KOPT-K1 (cell line): ENCODE results near the gene HP1BP3.
"Not testable (repeated sequence)": the region's sequence is repeated elsewhere in the genome, so short reads cannot be mapped to it uniquely, and the experiment has no call there.

Experiments
- H3K27ac ChIP-seq: fragments of 200-600 bp; sonication (generic); 2 replicates; pipeline ENCODE4 v1.5.1; 2016; ENCODE audit warnings: antibody characterized with exemption, mild to moderate bottlenecking, low read depth, low read length; ENCODE audit not compliant: poor library complexity, severe bottlenecking
- H3K36me3 ChIP-seq: fragments of 200-600 bp; sonication (generic); 2 replicates; pipeline ENCODE4 v1.5.1; 2017; ENCODE audit warnings: antibody characterized with exemption, mild to moderate bottlenecking, low read length, moderate library complexity; ENCODE audit not compliant: insufficient read depth
- H3K9me3 ChIP-seq: fragments of 200-600 bp; sonication (generic); 2 replicates; pipeline ENCODE4 v1.5.1; 2017; ENCODE audit warnings: antibody characterized with exemption, low read length, mild to moderate bottlenecking; ENCODE audit not compliant: insufficient read depth, poor library complexity, severe bottlenecking

HP1BP3 gene

GRCh38 chr1:20787029-20787839 lies at the start of gene HP1BP3:
Gene HP1BP3, minus strand, starts transcription at chr1:20787307. Its CDS starts 6,867 bp downstream, at chr1:20780440.
- Histone ChIP-seq H3K9me3 (no peaks in the 10 kb centered on the region), H3K27ac (peak within 1 kb of the TSS; percentile 91), H3K36me3 (peaks cover 19% of the 10 kb centered on the region; the same call in 1 of the 2 replicates)

GRCh38 chr1:20836230-20836629 lies 49.1 kb upstream of the HP1BP3 start:
- Histone ChIP-seq H3K36me3 (peaks cover 9% of the 10 kb centered on the region; the same call in 1 of the 2 replicates), H3K9me3 (no peaks in the 10 kb centered on the region), H3K27ac (no peak overlapping the region)

DNA sequence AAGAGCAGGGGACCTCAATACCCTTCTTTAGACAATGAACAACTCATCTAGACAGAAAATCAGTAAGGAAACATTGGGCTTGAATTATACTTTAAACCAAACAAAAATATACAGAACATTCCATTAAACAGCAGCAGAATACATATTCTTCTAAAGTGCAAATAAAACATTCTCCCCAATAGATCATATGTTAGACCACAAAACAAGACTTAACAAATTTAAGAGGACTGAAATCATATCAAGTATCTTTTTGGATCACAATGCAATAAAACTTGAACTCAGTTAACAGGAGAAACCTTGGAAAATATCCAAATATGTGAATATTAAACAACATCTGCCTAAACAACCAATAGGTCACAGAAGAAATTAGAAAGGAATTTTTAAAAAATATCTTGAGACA lies 47.7 kb upstream of the HP1BP3 start:
- H3K9me3 ChIP-seq: no peaks in the 10 kb centered on the region
- peaks cover 4% of the 10 kb centered on the region; the same call in 1 of the 2 replicates for H3K36me3 ChIP-seq
- H3K27ac ChIP-seq: no peak overlapping the region

GRCh38 chr1:20834192-20834591 lies 47.1 kb upstream of the HP1BP3 start:
- Histone ChIP-seq H3K27ac (no peak overlapping the region), H3K9me3 (no peaks in the 10 kb centered on the region), H3K36me3 (no peaks in the 10 kb centered on the region)

DNA sequence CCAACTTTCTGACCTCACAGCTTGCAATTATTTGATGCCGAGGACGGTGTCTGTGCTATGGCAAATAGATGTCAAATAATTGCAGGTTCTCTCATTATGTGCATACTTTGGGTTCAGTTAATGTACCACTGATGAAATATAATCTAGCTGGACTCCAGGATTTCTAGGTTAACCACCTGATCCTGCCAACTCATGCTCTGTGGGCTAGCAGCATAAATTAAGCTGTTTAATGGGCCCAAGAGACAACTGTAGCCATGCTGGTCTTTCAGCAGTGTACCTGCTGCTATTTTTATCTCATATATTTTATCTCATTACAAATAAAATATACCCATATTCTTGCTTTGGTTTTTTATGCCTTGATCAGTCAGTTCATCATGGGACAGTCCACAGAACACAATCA lies 43.3 kb upstream of the HP1BP3 start:
- H3K9me3 ChIP-seq: no peaks in the 10 kb centered on the region
- H3K36me3 ChIP-seq: peaks cover 17% of the 10 kb centered on the region
- no peak overlapping the region for H3K27ac ChIP-seq

GRCh38 chr1:20829946-20830345 lies 42.8 kb upstream of the HP1BP3 start:
- Histone ChIP-seq H3K27ac (no peak overlapping the region), H3K36me3 (peaks cover 17% of the 10 kb centered on the region), H3K9me3 (no peaks in the 10 kb centered on the region)

DNA sequence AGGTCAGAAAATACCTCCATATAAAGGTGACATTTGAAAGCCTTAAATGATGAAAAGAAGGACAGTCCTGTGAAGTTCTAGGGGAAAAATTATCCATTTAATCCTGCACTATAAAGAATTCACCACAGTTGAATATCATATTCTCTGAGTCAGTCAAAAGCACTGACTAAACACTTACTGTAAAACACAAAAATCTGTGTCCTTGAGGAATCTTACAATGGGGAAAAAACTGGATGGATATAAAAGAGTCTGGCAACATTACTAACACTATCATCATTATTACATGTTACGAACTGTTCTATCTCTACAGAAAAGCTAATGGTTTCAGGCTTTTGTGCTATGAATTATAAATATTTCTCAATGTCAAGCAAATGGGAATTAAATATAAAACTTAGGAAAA lies 42.4 kb upstream of the HP1BP3 start:
- H3K36me3 ChIP-seq: peaks cover 18% of the 10 kb centered on the region
- no peaks in the 10 kb centered on the region for H3K9me3 ChIP-seq
- H3K27ac ChIP-seq: no peak overlapping the region

DNA sequence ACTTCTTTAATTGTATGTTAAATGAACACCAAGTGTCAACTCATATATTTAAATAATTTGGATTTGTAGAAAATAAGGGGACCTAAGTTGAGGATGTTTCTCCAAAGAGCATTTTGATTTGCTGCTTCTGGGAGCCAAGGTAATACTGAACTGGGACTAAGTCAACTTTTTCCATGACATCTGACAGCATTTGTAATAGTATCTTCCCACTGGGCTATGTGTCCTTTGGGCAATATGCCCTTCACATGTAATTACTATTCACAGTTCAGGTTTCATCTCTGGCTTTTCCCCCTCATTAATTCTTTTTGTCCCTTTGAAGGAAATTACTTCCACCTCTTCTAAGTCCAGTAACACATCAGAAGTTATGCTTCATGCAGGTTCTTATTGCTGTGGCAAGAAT lies 36.7 kb upstream of the HP1BP3 start:
- H3K9me3 ChIP-seq: no peaks in the 10 kb centered on the region
- H3K36me3 ChIP-seq: peaks cover 23% of the 10 kb centered on the region
- no peak overlapping the region for H3K27ac ChIP-seq

DNA sequence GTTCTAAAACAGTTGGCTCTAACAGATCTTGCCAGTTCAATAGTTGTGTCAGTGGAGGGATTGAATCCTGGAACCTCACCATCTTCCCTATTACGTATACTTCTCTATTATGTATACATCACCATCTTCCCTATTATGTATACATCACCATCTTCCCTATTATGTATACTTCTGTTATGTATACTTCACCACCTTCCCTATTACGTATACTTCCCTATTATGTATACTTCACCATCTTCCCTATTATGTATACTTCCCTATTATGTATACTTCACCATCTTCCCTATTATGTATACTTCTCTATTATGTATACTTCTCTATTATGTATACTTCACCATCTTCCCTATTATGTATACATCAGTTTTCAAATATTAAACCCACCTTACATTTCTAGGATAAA lies 34.4 kb upstream of the HP1BP3 start:
- H3K27ac ChIP-seq: no peak overlapping the region
- H3K9me3 ChIP-seq: no peaks in the 10 kb centered on the region
- H3K36me3 ChIP-seq: 0 out of 2 replicates have a peak, but pooled peaks cover 8% of the 10 kb centered on the region

- Histone ChIP-seq H3K9me3 (no peaks in the 10 kb centered on the region), H3K27ac (no peak overlapping the region), H3K36me3 (0 out of 2 replicates have a peak, but pooled peaks cover 8% of the 10 kb centered on the region)
Observed at GRCh38 chr1:20819818-20820217, 32.7 kb upstream of the HP1BP3 start.

GRCh38 chr1:20814534-20814871 lies 27.4 kb upstream of the HP1BP3 start:
- Histone ChIP-seq H3K36me3 (no peaks in the 10 kb centered on the region), H3K9me3 (no peaks in the 10 kb centered on the region), H3K27ac (no peak overlapping the region)

DNA sequence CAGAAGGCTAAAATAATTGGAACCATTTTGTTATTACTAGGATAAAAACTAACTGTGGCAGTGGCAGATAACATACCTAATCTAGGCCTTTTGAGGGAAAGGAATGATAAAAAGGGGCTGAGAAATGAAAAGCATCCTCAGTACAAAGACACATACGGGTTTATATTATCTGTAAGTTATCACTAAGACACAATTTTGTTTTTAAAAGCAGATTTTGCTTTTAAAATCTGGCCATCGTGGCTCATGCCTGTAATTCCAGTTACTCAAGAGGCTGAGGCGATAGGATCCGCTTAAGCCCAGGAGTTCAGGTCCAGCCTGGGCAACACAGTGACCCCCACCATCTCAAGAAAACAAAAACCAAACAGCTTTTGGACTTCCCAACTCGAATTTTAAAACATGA lies 24.8 kb upstream of the HP1BP3 start:
- H3K9me3 ChIP-seq: no peaks in the 10 kb centered on the region
- H3K27ac ChIP-seq: no peak overlapping the region
- peaks cover 4% of the 10 kb centered on the region; the same call in 1 of the 2 replicates for H3K36me3 ChIP-seq

DNA sequence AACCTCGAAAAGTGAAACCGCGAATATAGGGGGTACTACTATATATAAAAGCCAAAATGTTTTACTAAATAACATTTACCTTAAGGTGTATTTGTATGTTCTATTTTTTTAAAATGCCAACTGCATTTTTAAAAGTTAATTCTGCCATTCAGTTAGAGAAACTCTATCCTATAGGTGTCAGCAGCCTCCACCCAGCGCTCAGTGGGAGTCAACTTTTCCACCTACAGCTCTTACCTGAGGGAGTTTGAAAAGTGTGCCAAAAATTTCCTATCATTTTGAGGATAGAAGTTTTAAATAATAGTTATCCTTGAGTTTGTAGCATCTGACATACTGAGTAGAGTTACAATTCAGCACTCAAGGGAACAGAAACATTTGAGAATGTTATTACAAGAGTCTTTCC lies 6.1 kb upstream of the HP1BP3 start:
- no peaks in the 10 kb centered on the region for H3K9me3 ChIP-seq
- no peaks in the 10 kb centered on the region for H3K36me3 ChIP-seq
- no peak overlapping the region for H3K27ac ChIP-seq

GRCh38 chr1:20792196-20792595 lies 5.1 kb upstream of the HP1BP3 start:
- Histone ChIP-seq H3K27ac (no peak overlapping the region), H3K9me3 (no peaks in the 10 kb centered on the region), H3K36me3 (no peaks in the 10 kb centered on the region)

GRCh38 chr1:20790785-20791184 lies 3.7 kb upstream of the HP1BP3 start:
- Histone ChIP-seq H3K9me3 (no peaks in the 10 kb centered on the region), H3K36me3 (no peaks in the 10 kb centered on the region), H3K27ac (no peak overlapping the region)

- H3K27ac ChIP-seq, H3K36me3 ChIP-seq, H3K9me3 ChIP-seq: not testable (repeated sequence)
Observed at GRCh38 chr1:20789598-20789997, 2.5 kb upstream of the HP1BP3 start.
